Activated gamma-delta T cell treated with Interleukin-2 at 50 U/mL for 16 hours (primary cell): ENCODE results near the gene LY9.
A peak's percentile ranks its signal among the peaks of the same experiment; 100 is the strongest.
"Not testable (repeated sequence)": the region's sequence is repeated elsewhere in the genome, so short reads cannot be mapped to it uniquely, and the experiment has no call there.

Experiments used
- DNase-seq: peaks from one replicate; pipeline ENCODE4 v3.0.0-alpha.2; 2020

The LY9 gene

GRCh38 chr1:160776178-160776577 is 19.8 kb upstream of the LY9 start:
- no peak for DNase-seq

GRCh38 chr1:160777486-160778089 is 18.4 kb upstream of the LY9 start:
- peak; percentile 35 for DNase-seq

GRCh38 chr1:160778976-160779375 is 17.0 kb upstream of the LY9 start:
- DNase-seq: no peak

GRCh38 chr1:160779626-160780397 is 16.2 kb upstream of the LY9 start:
- DNase-seq: peak; percentile 40

GRCh38 chr1:160780398-160780755 is 15.6 kb upstream of the LY9 start:
- no peak for DNase-seq

- DNase-seq: no peak
These were observed 14.7 kb upstream of the LY9 start for GRCh38 chr1:160781186-160781766.

- DNase-seq: no peak
These were observed 13.9 kb upstream of the LY9 start for GRCh38 chr1:160781914-160782689.

- DNase-seq: not testable (repeated sequence)
These were observed 12.8 kb upstream of the LY9 start for GRCh38 chr1:160782988-160783765.

- no peak for DNase-seq
These were observed 6.8 kb upstream of the LY9 start for GRCh38 chr1:160789051-160789701.

GRCh38 chr1:160789702-160790611 is 6.0 kb upstream of the LY9 start:
- no peak for DNase-seq

GRCh38 chr1:160794376-160794775 is 1.6 kb upstream of the LY9 start:
- no peak for DNase-seq

- no peak for DNase-seq
These were observed 1.3 kb downstream of the LY9 start for GRCh38 chr1:160797271-160797709.

GRCh38 chr1:160797861-160798273 is 1.9 kb downstream of the LY9 start:
- DNase-seq: peak; percentile 71

- DNase-seq: no peak
These were observed 2.5 kb downstream of the LY9 start for GRCh38 chr1:160798439-160798838.

- no peak for DNase-seq
These were observed 3.7 kb downstream of the LY9 start for GRCh38 chr1:160799641-160800040.

GRCh38 chr1:160800142-160800541 is 4.2 kb downstream of the LY9 start:
- no peak for DNase-seq

- DNase-seq: no peak
These were observed 4.9 kb downstream of the LY9 start for GRCh38 chr1:160800645-160801408.

- DNase-seq: no peak
These were observed 6.0 kb downstream of the LY9 start for GRCh38 chr1:160801836-160802580.

- DNase-seq: no peak
These were observed 10.2 kb downstream of the LY9 start for GRCh38 chr1:160806109-160806665.
